Activated CD4-positive, alpha-beta T cell treated with anti-CD3 and anti-CD28 coated beads, Interleukin-2, amount 50 U/mL, for 16 hours (primary cell): ENCODE data around the gene CEND1.
A peak's percentile ranks its signal among the peaks of the same experiment; 100 is the strongest.

Experiments used
- DNase-seq: peaks from one replicate; pipeline ENCODE4 v3.0.0-alpha.2; 2020

The CEND1 gene

GRCh38 chr11:777288-778255, 12.3 kb downstream of the CEND1 start, which contains the start of gene GATD1:
GATD1 (minus strand) TSS chr11:777487; CDS start chr11:777462, 25 bp downstream.
- peak; percentile 95 for DNase-seq

GRCh38 chr11:776561-777287, 13.2 kb downstream of the CEND1 start:
- DNase-seq: peak; percentile 32

GRCh38 chr11:776263-776560, 13.7 kb downstream of the CEND1 start:
- DNase-seq: no peak

GRCh38 chr11:774873-775592, 14.9 kb downstream of the CEND1 start:
- DNase-seq: no peak

- DNase-seq: no peak
These were observed 16.1 kb downstream of the CEND1 start for GRCh38 chr11:773830-774229.

- DNase-seq: no peak
These were observed 16.5 kb downstream of the CEND1 start for GRCh38 chr11:773425-773824.

- no peak for DNase-seq
These were observed 17.2 kb downstream of the CEND1 start for GRCh38 chr11:772429-773390.

- DNase-seq: no peak
These were observed 18.2 kb downstream of the CEND1 start for GRCh38 chr11:771617-772204.

- no peak for DNase-seq
These were observed 19.0 kb downstream of the CEND1 start for GRCh38 chr11:770642-771616.

- no peak for DNase-seq
These were observed 19.8 kb downstream of the CEND1 start for GRCh38 chr11:769887-770641.

GRCh38 chr11:767238-767637, 22.7 kb downstream of the CEND1 start:
- no peak for DNase-seq

- DNase-seq: no peak
These were observed 23.0 kb downstream of the CEND1 start for GRCh38 chr11:766936-767210.

GRCh38 chr11:766106-766935, 23.6 kb downstream of the CEND1 start:
- no peak for DNase-seq

- no peak for DNase-seq
These were observed 24.1 kb downstream of the CEND1 start for GRCh38 chr11:765802-766091.

- peak; percentile 62 for DNase-seq
These were observed 24.7 kb downstream of the CEND1 start for GRCh38 chr11:765025-765801.

- DNase-seq: no peak
These were observed 25.4 kb downstream of the CEND1 start for GRCh38 chr11:764322-765024.

- DNase-seq: no peak
These were observed 26.2 kb downstream of the CEND1 start for GRCh38 chr11:763549-764321.
